Stimulated activated CD8-positive, alpha-beta memory T cell treated with anti-CD3 and anti-CD28 coated beads, Interleukin-15, amount 100 ng/mL, for 48 hours (primary cell): Measurements from ENCODE around the gene DKC1.
"Not testable (repeated sequence)": the region's sequence is repeated elsewhere in the genome, so short reads cannot be mapped to it uniquely, and the experiment has no call there.

ENCODE experiments used
- DNase-seq, 2 donors: peaks; one replicate each; pipeline ENCODE4 v3.0.0-alpha.2; 2020; ENCODE audit warnings: low read depth in 2 of 2

The DKC1 gene

GRCh38 chrX:154791939-154792338 lies 29.3 kb downstream of the DKC1 start:
- no peak for DNase-seq

- DNase-seq = no peak
These were observed 30.6 kb downstream of the DKC1 start for GRCh38 chrX:154793084-154793795.

DNA sequence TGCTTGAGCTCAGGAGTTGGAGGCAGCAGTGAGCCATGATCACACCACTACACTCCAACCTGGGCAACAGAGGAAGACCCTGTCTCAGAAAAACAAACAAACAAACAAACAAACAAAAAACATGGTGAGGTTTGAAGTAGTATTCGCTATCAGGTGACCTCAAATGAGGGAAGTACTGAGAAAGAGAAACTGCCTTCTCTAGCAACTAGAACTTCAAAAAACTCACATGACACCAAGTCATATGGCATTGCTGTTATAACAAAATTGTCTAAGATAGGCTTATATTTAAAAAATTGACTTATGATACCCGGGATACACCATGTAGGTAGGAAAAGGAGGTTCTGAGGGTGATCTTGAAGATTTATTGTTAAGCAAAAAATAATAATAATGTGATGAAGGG lies 32.4 kb downstream of the DKC1 start:
- DNase-seq = no peak

- no peak for DNase-seq
These were observed 34.3 kb downstream of the DKC1 start for GRCh38 chrX:154797006-154797405.

DNA sequence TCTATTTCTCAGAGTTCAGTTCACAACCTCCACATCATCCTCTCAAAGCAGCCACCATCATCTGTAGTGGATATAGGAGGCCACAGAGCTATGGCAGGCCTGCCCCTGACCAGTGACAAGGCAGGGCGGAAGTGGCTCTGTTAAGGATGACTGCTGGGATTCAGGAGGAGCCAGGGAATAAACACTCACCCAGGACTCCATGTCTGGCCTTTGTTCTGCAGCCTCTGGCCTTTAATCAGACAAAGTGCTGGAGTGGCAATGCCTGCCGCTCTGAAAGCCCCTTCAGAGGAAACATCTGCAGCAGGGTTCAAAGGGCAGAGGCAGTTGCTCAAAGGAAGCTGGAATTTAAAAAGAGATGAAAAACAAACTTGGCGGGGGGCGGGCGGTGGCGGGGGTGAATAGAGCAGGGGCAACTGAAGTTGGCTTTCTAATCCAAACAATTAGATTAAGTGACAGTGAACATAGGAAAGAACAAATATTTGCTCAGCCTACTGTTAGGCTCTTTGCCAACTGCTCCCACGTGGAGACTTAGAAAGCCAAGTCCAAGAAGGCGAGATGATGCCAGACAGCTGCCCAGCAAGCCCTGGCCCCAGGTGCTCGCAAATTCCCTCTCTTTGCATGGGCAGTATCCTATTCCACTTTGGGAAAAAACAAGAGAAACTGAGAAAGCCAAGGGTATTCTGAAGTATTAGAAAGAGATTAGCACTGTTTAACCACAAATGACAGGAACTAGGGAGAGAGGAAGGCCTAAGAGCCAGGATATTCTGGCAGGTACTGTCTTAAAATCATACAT lies 37.1 kb downstream of the DKC1 start:
- no peak for DNase-seq

- no peak for DNase-seq
These were observed 38.0 kb downstream of the DKC1 start for GRCh38 chrX:154800478-154801210.

DNA sequence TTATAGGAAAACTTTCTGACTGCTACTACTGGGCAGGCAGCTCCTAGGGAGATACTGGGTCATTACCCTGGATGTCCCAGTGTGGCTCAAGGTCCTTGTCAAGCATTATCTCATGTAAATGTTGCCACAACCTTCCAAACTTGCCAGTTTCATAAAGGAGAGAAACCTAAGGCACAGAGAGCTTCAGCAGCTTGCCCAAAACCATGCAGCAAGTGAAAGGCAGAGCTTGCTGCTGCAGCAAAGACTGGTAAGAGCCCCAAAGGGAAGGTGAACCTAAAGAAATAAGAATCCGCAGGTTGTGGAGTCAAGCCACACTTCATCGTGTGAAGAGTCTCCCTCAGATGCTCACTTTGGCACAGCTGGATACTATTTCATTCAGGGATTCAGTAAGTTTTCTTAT lies 40.3 kb downstream of the DKC1 start:
- DNase-seq = no peak

- DNase-seq = no peak
These were observed 41.7 kb downstream of the DKC1 start for GRCh38 chrX:154804261-154804956.

- peak; percentile 58 to 65 for DNase-seq
These were observed 42.5 kb downstream of the DKC1 start, which contains the start of gene MPP1 for GRCh38 chrX:154804957-154805695. TSS of gene MPP1 (minus strand) at chrX:154805485. CDS start at chrX:154805373, 112 bp downstream.

GRCh38 chrX:154805696-154806091 lies 43.0 kb downstream of the DKC1 start:
- no peak for DNase-seq

- no peak for DNase-seq
These were observed 44.3 kb downstream of the DKC1 start for GRCh38 chrX:154806837-154807501.

- no peak for DNase-seq
These were observed 47.4 kb downstream of the DKC1 start for GRCh38 chrX:154809939-154810665.

GRCh38 chrX:154812341-154813101 lies 49.9 kb downstream of the DKC1 start:
- no peak for DNase-seq

DNA sequence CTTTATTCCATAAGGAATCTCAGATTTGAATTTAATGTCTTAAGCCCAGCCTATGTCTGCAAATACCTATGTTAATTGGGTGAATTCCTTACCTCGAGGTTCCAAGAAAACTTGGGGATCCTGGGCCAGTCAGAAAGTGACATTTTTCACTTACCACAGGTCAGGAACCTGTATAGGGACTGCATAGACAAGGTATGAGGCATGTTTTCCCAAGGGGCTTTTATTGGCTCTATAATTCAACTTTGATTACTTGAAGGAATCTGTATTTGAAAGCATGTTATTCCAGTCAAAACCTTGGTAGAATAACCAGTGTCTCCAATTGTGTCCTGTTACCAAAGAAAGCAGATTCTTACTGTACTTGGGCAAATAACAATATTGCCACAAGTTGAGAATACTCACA lies 51.1 kb downstream of the DKC1 start:
- no peak for DNase-seq

- DNase-seq = no peak
These were observed 52.7 kb downstream of the DKC1 start for GRCh38 chrX:154815274-154815818.

- DNase-seq = not testable (repeated sequence)
These were observed 53.7 kb downstream of the DKC1 start for GRCh38 chrX:154816326-154816898.

DNA sequence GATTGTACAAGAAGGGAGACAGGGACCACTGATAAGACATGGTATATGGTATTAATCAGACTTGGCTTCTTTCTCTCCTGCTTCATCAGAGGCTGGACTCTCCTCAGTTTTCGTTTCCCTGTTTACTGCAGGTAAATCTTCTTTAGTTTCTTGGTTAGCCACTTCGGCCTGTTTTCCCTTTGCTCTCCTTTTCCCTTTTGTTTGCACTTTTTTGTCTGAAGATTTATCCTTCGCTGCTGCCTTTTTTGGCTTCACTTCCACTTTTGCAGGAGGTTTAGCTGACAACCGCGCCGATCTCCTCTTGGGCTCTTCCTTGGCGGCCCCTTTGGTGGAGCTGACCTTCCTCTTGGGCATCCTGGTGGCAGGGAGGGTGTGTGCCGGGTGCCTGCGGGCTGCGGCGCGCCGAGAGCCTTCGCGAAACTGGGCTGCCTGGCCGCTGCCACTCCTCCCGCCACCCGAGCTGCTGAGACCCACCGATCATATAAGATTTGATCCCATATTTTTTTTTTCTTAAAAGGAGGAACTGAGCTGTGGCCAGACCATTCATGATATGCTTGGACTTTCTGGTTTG lies 54.5 kb downstream of the DKC1 start:
- DNase-seq = not testable (repeated sequence)
